Endothelial cell of umbilical vein (primary cell): Measurements from ENCODE around the gene ABCF2. TPM values are rescaled to one million over a fixed set of nuclear protein-coding genes. Genes with fewer than 3 reads are reported as not detected.

Source experiments
- BruUV-seq: library from RNA; stranded (reverse); fragments of 400-500 nt; replicated peaks from 2 replicates; lab custom pipeline; 2021; lab: Mats Ljungman, UMichigan
- CTCF ChIA-PET: fragments of 300-600, 350-600 bp; sonication (Branson Sonifier 250); formaldehyde crosslinking; loops from one replicate; lab custom pipeline; 2021; ENCODE audit warnings: antibody characterized with exemption, inconsistent platforms; lab: Charles Lee
- POLR2A ChIA-PET: fragments of 300-600, 350-600 bp; sonication (Branson Sonifier 250); formaldehyde crosslinking; loops from one replicate; lab custom pipeline; 2021; ENCODE audit warnings: antibody characterized with exemption, inconsistent platforms; lab: Charles Lee
- DNase-seq: peaks from one replicate; pipeline ENCODE4 v3.0.0-alpha.2; 2011; ENCODE audit warnings: low read depth, low spot score
- FAIRE-seq: peaks from 2 replicates; lab custom pipeline; 2011; peaks lifted over from hg19 to GRCh38; lab: Jason Lieb, UNC
- H2AFZ ChIP-seq: 2 replicates; pipeline ENCODE4 v1.6.0; 2012; ENCODE audit warnings: low read depth, low read length, control low read depth, inconsistent platforms
- H3K27ac ChIP-seq: 2 replicates; pipeline ENCODE4 v1.5.1; 2011; ENCODE audit warnings: low read depth, mild to moderate bottlenecking, control low read depth, low read length, moderate library complexity; ENCODE audit not compliant: insufficient read depth
- H3K27me3 ChIP-seq, 2 experiments: 2 replicates each; pipeline versions ENCODE4 v1.6.0 to v1.6.1; 2011; ENCODE audit warnings: low read length in 2 of 2, mixed read lengths in 1 of 2; ENCODE audit not compliant: control insufficient read depth in 2 of 2, insufficient read depth in 2 of 2
- H3K36me3 ChIP-seq, 2 experiments: 2 replicates in 1 of 2; 3 replicates in 1 of 2; pipeline ENCODE4 v1.5.1; 2011; ENCODE audit warnings: low read length in 2 of 2, mild to moderate bottlenecking in 1 of 2, moderate library complexity in 1 of 2; ENCODE audit not compliant: control insufficient read depth in 2 of 2, insufficient read depth in 2 of 2; ENCODE audit errors: extremely low read depth in 1 of 2
- H3K4me1 ChIP-seq: 3 replicates; pipeline ENCODE4 v1.5.1; 2011; ENCODE audit warnings: mild to moderate bottlenecking, low read length; ENCODE audit not compliant: control insufficient read depth, insufficient read depth; ENCODE audit errors: extremely low read depth
- H3K4me2 ChIP-seq: 2 replicates; pipeline ENCODE4 v1.6.1; 2011; ENCODE audit warnings: low read length, control low read depth, mixed read lengths; ENCODE audit not compliant: insufficient read depth
- H3K4me3 ChIP-seq, 3 experiments: fragments of 200-600 bp in 1 of 3; sonication (generic), shearing (Covaris generic) in 1 of 3; replicated peaks in 1 of 3; 2 replicates each; pipeline ENCODE4 v1.5.1; 2011 to 2016; ENCODE audit warnings: control low read depth in 3 of 3, low read length in 3 of 3, mild to moderate bottlenecking in 2 of 3, inconsistent platforms in 1 of 3, low read depth in 1 of 3, moderate library complexity in 1 of 3; ENCODE audit not compliant: insufficient read depth in 1 of 3
- H3K79me2 ChIP-seq: 2 replicates; pipeline ENCODE4 v1.6.0; 2012; ENCODE audit warnings: low read length, inconsistent platforms; ENCODE audit not compliant: control insufficient read depth, insufficient read depth
- H3K9ac ChIP-seq: replicated peaks from 2 replicates; pipeline ENCODE3; 2011; ENCODE audit warnings: low read length, control low read depth; ENCODE audit not compliant: insufficient read depth; ENCODE audit errors: extremely low read depth
- H3K9me1 ChIP-seq: replicated peaks from 3 replicates; pipeline ENCODE4 v1.6.0; 2011; ENCODE audit warnings: mild to moderate bottlenecking, low read length; ENCODE audit not compliant: control insufficient read depth, insufficient read depth; ENCODE audit errors: extremely low read depth
- H3K9me3 ChIP-seq: replicated peaks from 2 replicates; pipeline ENCODE4 v1.5.1; 2012; ENCODE audit warnings: low read length, inconsistent platforms; ENCODE audit not compliant: control insufficient read depth, insufficient read depth
- H4K20me1 ChIP-seq: replicated peaks from 2 replicates; pipeline ENCODE3; 2011; ENCODE audit warnings: mild to moderate bottlenecking, low read length; ENCODE audit not compliant: control insufficient read depth, insufficient read depth; ENCODE audit errors: extremely low read depth
- EZH2 ChIP-seq: IDR thresholded peaks from 2 replicates; pipeline ENCODE4 v1.6.1; 2012; ENCODE audit warnings: borderline replicate concordance, low read depth, mild to moderate bottlenecking, moderate library complexity, low read length, inconsistent platforms; ENCODE audit not compliant: severe bottlenecking
- FOS ChIP-seq: IDR thresholded peaks from 2 replicates; pipeline ENCODE4 v1.6.1; 2011; ENCODE audit warnings: mild to moderate bottlenecking, low read length, moderate library complexity, borderline replicate concordance; ENCODE audit not compliant: insufficient read depth
- GATA2 ChIP-seq: IDR thresholded peaks from 2 replicates; pipeline ENCODE4 v1.7.0; 2011; ENCODE audit warnings: low read depth, mild to moderate bottlenecking, moderate library complexity, mixed read lengths, low read length; ENCODE audit not compliant: insufficient read length, insufficient read depth
- JUN ChIP-seq: IDR thresholded peaks from 2 replicates; pipeline ENCODE4 v1.6.1; 2011; ENCODE audit warnings: borderline replicate concordance, low read depth; ENCODE audit not compliant: insufficient read length, insufficient read depth
- MYC ChIP-seq: IDR thresholded peaks from one replicate; pipeline ENCODE4 v1.6.1; 2011; ENCODE audit warnings: mild to moderate bottlenecking, low read depth, low read length
- POLR2A ChIP-seq: IDR thresholded peaks from 2 replicates; pipeline ENCODE4 v1.6.1; 2012; ENCODE audit warnings: low read depth, mild to moderate bottlenecking, control low read depth, low read length
- POLR2AphosphoS5 ChIP-seq: IDR thresholded peaks from 2 replicates; pipeline ENCODE4 v1.6.1; 2012; ENCODE audit warnings: low read depth, mild to moderate bottlenecking, control low read depth, low read length, moderate library complexity; ENCODE audit not compliant: insufficient read depth
- dilution Hi-C: fragments of 300-500 bp; cut with MboI; formaldehyde crosslinking; loops from one replicate; pipeline ENCODE4 v1.15.0; 2019; ENCODE audit warnings: low sequenced_read_pairs; ENCODE audit not compliant: extremely low pct_ligation_motif_present
- intact Hi-C: fragments of 100-400 bp; cut with micrococcal nuclease; formaldehyde crosslinking; loops from one replicate; pipeline ENCODE4 v1.10.0; 2022
- polyA plus RNA-seq, 4 experiments: library from polyadenylated mRNA; depleted of rRNA in 3 of 4; stranded (reverse) in 3 of 4; unstranded in 1 of 4; fragments of >200 nt; gene quantifications; 2 replicates each; pipeline versions ENCODE4 v1.2.1 to v1.2.3, GENCODE V29; 2011 to 2012; ENCODE audit warnings: missing spikeins in 1 of 4
- total RNA-seq: library from RNA; stranded (reverse); gene quantifications from 2 replicates; pipeline ENCODE4 v1.2.3, GENCODE V29; 2021
- TF ChIP-seq, protein P1 (sequence below), 2 donors: IDR thresholded peaks; 1 replicate in 1 of 2; 2 replicates in 1 of 2; pipeline ENCODE4 v1.5.1; 2011; ENCODE audit warnings: low read length in 2 of 2, mild to moderate bottlenecking in 2 of 2, moderate library complexity in 2 of 2, control low read depth in 1 of 2, inconsistent platforms in 1 of 2, low read depth in 1 of 2; ENCODE audit not compliant: insufficient read depth in 1 of 2; ENCODE audit errors: extremely low read depth in 1 of 2
- TF ChIP-seq, protein P2 (sequence below): IDR thresholded peaks from 2 replicates; pipeline ENCODE4 v1.6.1; 2011; ENCODE audit not compliant: insufficient read depth, insufficient read length

Gene ABCF2
- total and polyA plus RNA-seq, 2 donors (not counting 3 experiments of a cell fraction or from before 2014, with no cell fraction given): 45.3 to 61.6 TPM

DNA sequence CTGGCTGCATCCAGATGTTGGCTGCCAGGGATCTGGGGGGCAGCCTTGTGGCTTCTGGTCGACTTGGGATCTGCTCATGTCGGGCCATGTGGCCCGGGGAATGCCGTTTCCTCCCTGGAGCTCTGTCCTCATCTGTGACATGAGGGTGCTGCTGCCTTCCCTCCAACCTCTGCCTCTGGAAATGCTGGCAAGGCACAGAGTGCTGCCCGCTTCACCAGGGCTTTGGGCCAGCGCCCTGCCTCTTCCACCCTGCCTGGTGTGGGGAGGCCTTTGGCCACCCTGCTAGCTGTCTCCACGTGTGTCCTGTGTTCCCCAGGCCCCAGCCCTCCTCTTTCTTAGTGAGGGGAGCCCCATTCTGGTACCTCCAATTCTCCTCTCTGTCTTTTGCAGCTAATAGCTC, 27.3 kb upstream of the ABCF2 start:
- CTCF ChIA-PET: no interaction called here
- intact Hi-C loops (no loop called here), dilution Hi-C loops (no loop called here)
- H3K27me3 ChIP-seq: peaks cover 2 to 10% of the 10 kb centered on the region in 2 experiments
- no peak overlapping the region for H3K4me2 ChIP-seq
- H2AFZ ChIP-seq: no peak overlapping the region
- FAIRE-seq (no peak), DNase-seq (no peak)
- no peaks in the 10 kb centered on the region for H3K9me1 ChIP-seq
- no peaks in the 10 kb centered on the region for H4K20me1 ChIP-seq
- no peaks in the 10 kb centered on the region for H3K36me3 ChIP-seq
- no peak overlapping the region for H3K9ac ChIP-seq
- TF ChIP-seq MYC (no peak), JUN (no peak), POLR2A (no peak), POLR2AphosphoS5 (no peak), FOS (no peak), EZH2 (no peak), GATA2 (no peak)
- TF ChIP-seq, protein P1, sequence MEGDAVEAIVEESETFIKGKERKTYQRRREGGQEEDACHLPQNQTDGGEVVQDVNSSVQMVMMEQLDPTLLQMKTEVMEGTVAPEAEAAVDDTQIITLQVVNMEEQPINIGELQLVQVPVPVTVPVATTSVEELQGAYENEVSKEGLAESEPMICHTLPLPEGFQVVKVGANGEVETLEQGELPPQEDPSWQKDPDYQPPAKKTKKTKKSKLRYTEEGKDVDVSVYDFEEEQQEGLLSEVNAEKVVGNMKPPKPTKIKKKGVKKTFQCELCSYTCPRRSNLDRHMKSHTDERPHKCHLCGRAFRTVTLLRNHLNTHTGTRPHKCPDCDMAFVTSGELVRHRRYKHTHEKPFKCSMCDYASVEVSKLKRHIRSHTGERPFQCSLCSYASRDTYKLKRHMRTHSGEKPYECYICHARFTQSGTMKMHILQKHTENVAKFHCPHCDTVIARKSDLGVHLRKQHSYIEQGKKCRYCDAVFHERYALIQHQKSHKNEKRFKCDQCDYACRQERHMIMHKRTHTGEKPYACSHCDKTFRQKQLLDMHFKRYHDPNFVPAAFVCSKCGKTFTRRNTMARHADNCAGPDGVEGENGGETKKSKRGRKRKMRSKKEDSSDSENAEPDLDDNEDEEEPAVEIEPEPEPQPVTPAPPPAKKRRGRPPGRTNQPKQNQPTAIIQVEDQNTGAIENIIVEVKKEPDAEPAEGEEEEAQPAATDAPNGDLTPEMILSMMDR (IDR thresholded peaks at IDR 0.05; ENCODE audit: extremely low read depth in 1 of 2, insufficient read depth in 1 of 2, low read depth in 1 of 2, low read length in 2 of 2): no peak
- TF ChIP-seq, protein P2, sequence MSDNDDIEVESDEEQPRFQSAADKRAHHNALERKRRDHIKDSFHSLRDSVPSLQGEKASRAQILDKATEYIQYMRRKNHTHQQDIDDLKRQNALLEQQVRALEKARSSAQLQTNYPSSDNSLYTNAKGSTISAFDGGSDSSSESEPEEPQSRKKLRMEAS: no peak
- POLR2A ChIA-PET: no interaction called here
- no TSS peak for BruUV-seq
- H3K79me2 ChIP-seq: no peaks in the 10 kb centered on the region
- no peak overlapping the region for H3K4me3 ChIP-seq
- H3K27ac ChIP-seq: no peak overlapping the region
- peaks cover under 1% of the 10 kb centered on the region for H3K4me1 ChIP-seq
- no peaks in the 10 kb centered on the region for H3K9me3 ChIP-seq
